ENCODE results near the gene SGMS1. TPM values are rescaled to one million over a fixed set of nuclear protein-coding genes. Genes with fewer than 3 reads are reported as not detected.
A peak's percentile ranks its signal among the peaks of the same experiment; 100 is the strongest.
"Not testable (repeated sequence)": the region's sequence is repeated elsewhere in the genome, so short reads cannot be mapped to it uniquely, and the experiment has no call there.

The SGMS1 gene
- total RNA-seq, 1 donor = 68.0 TPM

- TF ChIP-seq CTCF (IDR thresholded peaks at IDR 0.05; ENCODE audit: extremely low read depth, low read depth, low read length) = no peak
- no peak overlapping the region for H2AFZ ChIP-seq (ENCODE audit: low read length)
- no peaks in the 10 kb centered on the region for H3K27me3 ChIP-seq (ENCODE audit: insufficient read depth, low read length)
- no peaks in the 10 kb centered on the region for H3K36me3 ChIP-seq (ENCODE audit: insufficient read depth, low read length)
- no peak for DNase-seq (ENCODE audit: insufficient read length, low spot score, missing footprints)
- H3K79me2 ChIP-seq (ENCODE audit: insufficient read depth, low read length) = no peaks in the 10 kb centered on the region
- H3K4me2 ChIP-seq (ENCODE audit: insufficient read depth, low read length) = peak overlapping the region; percentile 82
- H3K27ac ChIP-seq (ENCODE audit: low read depth, low read length) = peak overlapping the region; percentile 92
- no peaks in the 10 kb centered on the region for H3K9me3 ChIP-seq (ENCODE audit: low read depth, low read length)
- H4K20me1 ChIP-seq (ENCODE audit: insufficient read depth, low read length) = no peaks in the 10 kb centered on the region
- peaks cover 20% of the 10 kb centered on the region for H3K4me1 ChIP-seq (ENCODE audit: insufficient read depth, low read length)
- peak overlapping the region; percentile 51 for H3K4me3 ChIP-seq (ENCODE audit: insufficient read depth, low read length)
Measured at GRCh38 chr10:50431133-50431532, 192.6 kb downstream of the SGMS1 start.

GRCh38 chr10:50426485-50426884 is 197.3 kb downstream of the SGMS1 start:
- no peak overlapping the region for H3K4me2 ChIP-seq (ENCODE audit: insufficient read depth, low read length)
- no peak for DNase-seq (ENCODE audit: insufficient read length, low spot score, missing footprints)
- no peak for TF ChIP-seq CTCF (IDR thresholded peaks at IDR 0.05; ENCODE audit: extremely low read depth, low read depth, low read length)
- no peak overlapping the region for H2AFZ ChIP-seq (ENCODE audit: low read length)
- H3K9me3 ChIP-seq (ENCODE audit: low read depth, low read length) = no peaks in the 10 kb centered on the region
- H3K36me3 ChIP-seq (ENCODE audit: insufficient read depth, low read length) = no peaks in the 10 kb centered on the region
- H3K27me3 ChIP-seq (ENCODE audit: insufficient read depth, low read length) = no peaks in the 10 kb centered on the region
- H3K4me1 ChIP-seq (ENCODE audit: insufficient read depth, low read length) = peaks cover 9% of the 10 kb centered on the region
- no peaks in the 10 kb centered on the region for H3K79me2 ChIP-seq (ENCODE audit: insufficient read depth, low read length)
- no peaks in the 10 kb centered on the region for H4K20me1 ChIP-seq (ENCODE audit: insufficient read depth, low read length)
- H3K4me3 ChIP-seq (ENCODE audit: insufficient read depth, low read length) = no peak overlapping the region
- H3K27ac ChIP-seq (ENCODE audit: low read depth, low read length) = no peak overlapping the region

- H3K79me2 ChIP-seq (ENCODE audit: insufficient read depth, low read length); H3K4me3 ChIP-seq (ENCODE audit: insufficient read depth, low read length); H3K27ac ChIP-seq (ENCODE audit: low read depth, low read length); H3K36me3 ChIP-seq (ENCODE audit: insufficient read depth, low read length); DNase-seq (ENCODE audit: insufficient read length, low spot score, missing footprints); H3K27me3 ChIP-seq (ENCODE audit: insufficient read depth, low read length); H3K4me1 ChIP-seq (ENCODE audit: insufficient read depth, low read length); H4K20me1 ChIP-seq (ENCODE audit: insufficient read depth, low read length); H3K4me2 ChIP-seq (ENCODE audit: insufficient read depth, low read length); H3K9me3 ChIP-seq (ENCODE audit: low read depth, low read length); H2AFZ ChIP-seq (ENCODE audit: low read length): not testable (repeated sequence)
Measured at GRCh38 chr10:50425215-50425614, 198.5 kb downstream of the SGMS1 start.

- no peaks in the 10 kb centered on the region for H3K27me3 ChIP-seq (ENCODE audit: insufficient read depth, low read length)
- no peak overlapping the region for H3K27ac ChIP-seq (ENCODE audit: low read depth, low read length)
- no peak overlapping the region for H2AFZ ChIP-seq (ENCODE audit: low read length)
- no peak overlapping the region for H3K4me2 ChIP-seq (ENCODE audit: insufficient read depth, low read length)
- no peak overlapping the region for H3K4me3 ChIP-seq (ENCODE audit: insufficient read depth, low read length)
- no peaks in the 10 kb centered on the region for H3K79me2 ChIP-seq (ENCODE audit: insufficient read depth, low read length)
- peaks cover 7% of the 10 kb centered on the region for H3K4me1 ChIP-seq (ENCODE audit: insufficient read depth, low read length)
- H3K9me3 ChIP-seq (ENCODE audit: low read depth, low read length) = no peaks in the 10 kb centered on the region
- no peaks in the 10 kb centered on the region for H3K36me3 ChIP-seq (ENCODE audit: insufficient read depth, low read length)
- no peak for DNase-seq (ENCODE audit: insufficient read length, low spot score, missing footprints)
- H4K20me1 ChIP-seq (ENCODE audit: insufficient read depth, low read length) = no peaks in the 10 kb centered on the region
- TF ChIP-seq CTCF (IDR thresholded peaks at IDR 0.05; ENCODE audit: extremely low read depth, low read depth, low read length) = no peak
Measured at GRCh38 chr10:50423448-50423847, 200.3 kb downstream of the SGMS1 start.
